GM18870 (cell line): Measurements from ENCODE around the gene NDUFA9.

Experiments used
- ATAC-seq: cut with Tn5 transposase; IDR thresholded peaks from one replicate; pipeline ENCODE4 v1.9.1; 2021; ENCODE audit warnings: moderate library complexity; ENCODE audit not compliant: unreplicated experiment

The NDUFA9 gene

DNA sequence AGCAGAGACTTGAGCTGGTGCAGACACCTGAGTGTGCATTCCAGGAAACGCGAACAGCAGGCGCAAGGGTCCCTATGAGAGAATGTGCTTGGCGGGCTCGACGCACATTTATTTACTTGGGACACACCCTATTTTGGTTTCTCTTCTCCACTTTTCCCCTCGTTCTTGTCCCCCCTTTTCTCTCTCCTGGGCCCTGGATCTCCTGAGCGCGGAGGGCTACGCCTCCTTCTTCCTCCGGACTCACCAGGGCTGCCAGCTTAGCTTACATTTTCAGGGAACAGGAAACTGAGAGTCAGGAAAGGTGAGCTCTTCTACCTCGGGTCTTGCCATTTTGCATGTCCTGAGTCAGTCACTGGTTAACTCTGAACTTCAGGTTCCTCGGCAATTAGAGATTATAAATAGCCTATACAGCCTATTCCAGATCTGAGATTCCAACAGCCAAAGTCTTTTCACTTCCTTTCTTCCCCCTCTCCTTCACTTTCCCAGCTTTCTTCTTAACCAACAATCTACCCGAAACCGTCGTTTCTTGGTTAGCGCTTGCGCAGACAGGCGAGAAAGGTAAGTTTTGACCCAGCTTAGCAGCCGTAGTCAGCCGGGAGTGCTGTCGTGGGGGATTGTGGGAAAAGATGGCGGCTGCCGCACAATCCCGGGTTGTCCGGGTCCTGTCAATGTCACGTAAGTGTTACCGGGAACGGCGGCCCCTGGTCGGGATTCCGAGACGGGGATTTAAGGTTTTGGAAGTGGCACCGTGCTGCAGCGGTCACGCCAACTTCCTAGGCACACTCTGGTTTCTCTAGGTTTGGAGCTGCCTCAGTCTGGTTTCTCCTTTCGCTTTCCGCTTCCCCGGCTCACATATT lies at the start of gene NDUFA9, which contains the start of gene AKAP3:
TSS of gene NDUFA9 (plus strand) at position 614 of the 857 bp plus-strand sequence. CDS start at position 627, 13 bp downstream.
TSS of gene AKAP3 (minus strand) at position 551 of the 857 bp plus-strand sequence. CDS start 10,855 bp downstream, outside the sequence.
- ATAC-seq = peak; percentile 50

GRCh38 chr12:4603421-4603820 lies 45.5 kb upstream of the NDUFA9 start:
- no peak for ATAC-seq

DNA sequence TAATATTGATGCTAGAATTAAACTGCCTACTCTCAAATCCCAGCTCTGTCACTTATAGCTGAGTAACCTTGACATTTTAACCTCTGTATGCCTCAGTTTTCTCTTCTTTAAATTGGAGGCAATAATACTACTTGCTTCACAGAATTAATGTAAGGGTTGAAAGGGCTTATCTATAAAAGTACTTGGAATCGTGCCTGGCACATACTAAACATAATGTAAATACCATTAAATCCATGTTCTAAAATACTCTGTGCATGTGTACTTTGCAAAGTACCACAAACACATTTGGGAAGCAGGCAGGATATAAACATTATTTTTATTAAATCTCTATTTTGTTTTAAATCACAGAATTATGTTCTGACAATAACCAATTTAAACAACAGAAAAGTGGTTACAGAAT lies 45.0 kb upstream of the NDUFA9 start:
- ATAC-seq = no peak

DNA sequence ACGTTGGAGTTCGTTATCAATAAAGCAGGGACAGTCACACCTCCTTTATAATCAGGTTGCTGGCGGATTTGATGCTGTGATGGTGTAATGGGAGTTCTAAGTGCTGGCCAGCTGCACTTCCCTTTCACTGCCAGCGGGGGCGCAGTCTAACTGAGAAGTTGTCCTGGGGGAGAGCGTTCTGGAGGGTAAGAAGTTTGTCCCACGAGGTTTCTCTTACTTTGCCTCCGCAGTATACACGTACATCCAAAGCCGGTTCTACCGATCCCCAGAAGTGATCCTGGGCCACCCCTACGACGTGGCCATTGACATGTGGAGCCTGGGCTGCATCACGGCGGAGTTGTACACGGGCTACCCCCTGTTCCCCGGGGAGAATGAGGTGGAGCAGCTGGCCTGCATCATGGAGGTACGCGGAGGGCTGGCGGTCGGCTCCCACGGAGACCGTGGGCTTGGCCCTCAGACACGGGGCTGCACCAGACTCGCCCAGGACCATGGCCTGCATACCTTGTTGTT lies 44.2 kb upstream of the NDUFA9 start:
- peak; percentile 93 for ATAC-seq

DNA sequence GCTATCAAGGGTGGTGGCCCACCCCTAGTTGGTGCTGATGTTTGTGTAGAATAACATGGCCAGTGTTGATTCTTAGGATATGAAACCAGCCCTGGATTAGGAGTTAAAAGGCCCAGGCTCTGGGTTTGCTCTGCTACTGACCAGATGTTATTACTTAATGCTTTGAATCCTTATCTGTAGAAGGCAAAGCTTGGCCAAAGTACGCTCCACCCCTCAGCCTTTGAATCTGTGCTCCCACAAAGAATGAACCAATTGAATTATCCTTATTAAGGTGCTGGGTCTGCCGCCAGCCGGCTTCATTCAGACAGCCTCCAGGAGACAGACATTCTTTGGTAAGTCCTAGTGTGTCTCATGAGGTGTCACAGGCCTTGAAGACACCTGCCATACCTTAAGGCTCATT lies 41.9 kb upstream of the NDUFA9 start:
- no peak for ATAC-seq

DNA sequence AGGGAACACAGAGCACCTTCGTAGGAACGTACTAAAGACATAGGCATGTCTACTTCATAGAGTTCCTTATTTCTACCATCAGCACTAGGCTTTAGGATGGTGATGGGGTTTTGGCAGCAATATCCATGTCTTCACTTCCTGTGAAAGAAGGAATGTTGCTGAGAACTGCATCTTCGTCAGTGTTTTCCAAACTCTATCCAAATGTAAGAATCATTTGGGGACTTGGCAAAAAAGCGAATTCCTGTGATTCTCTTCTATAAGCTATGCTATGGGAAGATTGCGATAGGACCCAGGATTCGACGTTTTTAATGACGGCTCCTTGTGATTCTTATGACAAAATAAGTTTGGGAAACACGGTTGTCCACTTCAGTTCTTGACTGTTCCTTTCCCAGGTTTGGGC lies 39.8 kb upstream of the NDUFA9 start:
- no peak for ATAC-seq

GRCh38 chr12:4610481-4610880 lies 38.4 kb upstream of the NDUFA9 start:
- no peak for ATAC-seq

GRCh38 chr12:4615667-4616066 lies 33.2 kb upstream of the NDUFA9 start:
- no peak for ATAC-seq

DNA sequence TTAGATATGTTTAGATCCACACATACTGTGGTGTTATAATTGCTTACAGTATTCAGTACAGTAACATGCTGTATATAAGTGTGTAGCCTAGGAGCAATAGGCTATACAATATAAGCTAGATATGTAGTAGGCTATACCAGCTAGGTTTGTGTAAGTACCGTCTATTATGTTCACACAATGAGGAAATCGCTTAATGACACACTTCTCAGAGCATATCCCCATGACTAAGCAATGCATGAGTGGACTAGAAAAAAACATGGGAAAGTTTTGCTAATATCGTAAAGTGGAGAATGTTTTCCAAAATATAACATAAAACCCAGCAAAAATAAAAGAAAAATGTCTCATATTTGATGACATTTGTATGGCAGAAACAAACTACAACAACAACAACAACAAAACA lies 27.4 kb upstream of the NDUFA9 start:
- ATAC-seq = no peak

GRCh38 chr12:4626543-4626942 lies 22.4 kb upstream of the NDUFA9 start:
- ATAC-seq = no peak

GRCh38 chr12:4628406-4628805 lies 20.5 kb upstream of the NDUFA9 start:
- ATAC-seq = no peak

DNA sequence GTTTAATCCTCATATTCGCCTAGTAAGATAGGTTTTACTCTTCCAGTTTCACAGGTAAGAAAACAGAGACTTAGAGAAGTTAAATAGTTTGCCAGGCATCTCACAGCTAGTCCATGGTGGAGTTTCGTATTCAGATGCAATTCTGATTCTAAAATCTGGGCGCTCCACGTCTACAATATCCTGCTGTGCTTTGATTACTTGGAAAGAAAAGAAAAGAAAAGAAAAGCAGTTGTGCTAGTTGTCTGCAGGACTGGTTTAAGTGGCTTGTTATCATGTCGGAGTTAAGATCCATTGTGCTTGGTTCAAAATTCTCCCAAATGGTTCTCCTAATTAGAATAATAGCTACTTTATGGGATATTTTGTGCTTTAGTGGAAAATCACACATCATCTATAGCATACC lies 18.7 kb upstream of the NDUFA9 start:
- no peak for ATAC-seq

DNA sequence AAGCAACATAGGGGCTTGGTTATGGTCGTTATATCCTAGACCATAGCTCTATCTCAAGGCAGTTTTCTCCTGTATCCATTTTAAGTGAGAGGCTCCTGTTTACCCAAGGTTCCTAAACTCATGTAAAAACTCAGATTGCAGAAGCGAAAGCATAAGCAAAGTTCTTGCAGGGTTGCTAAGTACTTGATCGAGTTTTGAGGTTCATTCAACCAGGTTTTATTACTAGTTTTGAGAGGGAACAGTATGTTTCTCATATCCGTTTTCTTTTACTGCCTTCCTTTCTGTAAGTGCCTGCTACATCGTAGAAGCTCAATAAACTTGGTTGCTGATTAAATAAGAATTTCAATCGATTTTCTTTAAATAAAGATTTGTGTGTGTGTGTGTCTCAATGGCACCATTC lies 5.2 kb upstream of the NDUFA9 start:
- ATAC-seq = no peak

GRCh38 chr12:4645023-4645422 lies 3.9 kb upstream of the NDUFA9 start:
- no peak for ATAC-seq

DNA sequence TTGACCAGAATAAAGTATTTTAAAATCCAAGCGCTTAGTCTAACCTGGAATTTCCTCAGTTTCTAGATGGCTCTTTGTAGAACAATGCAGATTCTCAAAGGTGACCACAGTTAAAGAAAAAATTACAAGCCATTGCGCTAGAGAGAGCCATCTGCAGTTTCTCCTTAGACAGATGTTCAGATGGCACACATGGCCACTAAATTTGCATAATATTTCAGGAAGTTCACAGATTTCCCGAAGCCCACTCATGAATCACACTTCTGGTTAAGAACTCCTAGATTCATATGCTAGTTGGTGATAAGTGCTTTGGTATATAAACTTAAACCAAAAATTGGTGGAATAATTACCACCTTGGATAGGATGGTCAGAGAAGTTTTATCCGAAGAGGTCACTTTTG lies 812 bp upstream of the NDUFA9 start:
- no peak for ATAC-seq

GRCh38 chr12:4649358-4649661 lies 396 bp downstream of the NDUFA9 start:
- no peak for ATAC-seq

GRCh38 chr12:4653257-4653656 lies 4.3 kb downstream of the NDUFA9 start:
- ATAC-seq = no peak

GRCh38 chr12:4653691-4654090 lies 4.8 kb downstream of the NDUFA9 start:
- ATAC-seq = no peak

DNA sequence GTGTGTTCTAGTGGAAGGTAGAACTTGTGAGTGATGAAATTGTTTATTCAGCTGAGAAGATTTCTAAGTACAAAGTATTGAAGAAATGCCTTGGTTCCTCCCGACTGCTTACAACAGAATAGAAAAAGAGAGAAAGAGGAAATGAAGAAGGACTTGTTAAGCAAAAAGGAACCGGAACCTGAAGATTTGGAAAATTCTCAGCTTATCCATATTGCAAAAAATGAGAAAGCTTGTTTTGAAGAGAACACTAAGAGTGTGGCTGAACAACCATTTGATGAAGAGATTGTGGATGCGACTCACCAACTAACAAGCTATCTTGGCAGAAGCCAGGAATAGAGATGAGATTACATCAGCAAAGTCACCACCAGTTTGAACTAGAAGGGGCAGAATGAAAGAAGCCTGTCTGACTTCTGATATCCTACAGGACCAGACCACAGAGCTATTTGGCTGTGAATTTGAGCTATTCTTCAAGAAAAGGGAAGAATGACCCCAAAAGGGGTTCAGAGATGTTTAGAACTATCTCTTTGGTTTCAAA lies 15.1 kb downstream of the NDUFA9 start:
- ATAC-seq = no peak

DNA sequence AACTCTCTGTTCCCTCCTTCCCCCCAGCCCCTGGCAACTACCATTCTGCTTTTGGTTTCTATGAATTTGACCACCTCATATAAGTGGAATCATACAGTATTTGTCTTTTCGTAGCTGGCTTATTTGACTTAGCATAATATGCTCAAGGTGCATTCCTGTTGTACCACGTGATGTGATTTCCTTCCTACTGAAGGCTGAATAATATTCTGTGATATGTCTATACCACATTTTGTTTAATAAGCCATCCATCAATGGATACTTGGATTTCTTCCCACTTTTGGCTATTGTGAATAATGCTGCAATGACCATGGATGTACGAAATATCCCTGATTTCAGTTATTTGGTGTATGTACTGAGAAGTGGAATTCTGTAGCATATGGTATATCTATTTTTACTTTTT lies 16.3 kb downstream of the NDUFA9 start:
- ATAC-seq = no peak

DNA sequence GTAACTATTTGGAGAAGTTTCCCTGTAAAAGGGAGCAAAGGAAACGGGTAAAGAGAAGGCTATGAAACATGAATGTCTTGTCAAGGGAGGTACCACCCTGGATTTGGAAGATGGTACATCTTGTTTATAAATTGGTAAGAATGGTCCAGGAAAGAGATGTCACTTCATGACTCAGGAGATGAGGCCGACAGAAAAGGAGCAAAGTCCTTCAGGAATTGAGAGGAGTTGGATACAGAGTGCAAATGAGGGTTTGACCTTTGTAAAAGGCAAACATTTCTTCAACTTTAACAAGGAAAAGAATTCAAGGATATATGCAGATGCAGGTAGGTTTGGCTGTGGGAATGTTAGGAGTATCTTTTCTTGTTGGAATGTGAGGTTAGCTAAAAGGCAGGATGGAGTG lies 30.8 kb downstream of the NDUFA9 start:
- no peak for ATAC-seq

GRCh38 chr12:4681732-4682131 lies 32.8 kb downstream of the NDUFA9 start:
- no peak for ATAC-seq

- no peak for ATAC-seq
These were observed 36.4 kb downstream of the NDUFA9 start for GRCh38 chr12:4685317-4685716.
